GM19397 (cell line): ENCODE results near the gene SLC25A22.

Experiments used
- ATAC-seq: cut with Tn5 transposase; IDR thresholded peaks from one replicate; pipeline ENCODE4 v1.9.1; 2021; ENCODE audit warnings: mild to moderate bottlenecking, moderate library complexity; ENCODE audit not compliant: unreplicated experiment

Gene SLC25A22

GRCh38 chr11:823441-824291 lies 25.6 kb upstream of the SLC25A22 start:
- ATAC-seq: no peak

DNA sequence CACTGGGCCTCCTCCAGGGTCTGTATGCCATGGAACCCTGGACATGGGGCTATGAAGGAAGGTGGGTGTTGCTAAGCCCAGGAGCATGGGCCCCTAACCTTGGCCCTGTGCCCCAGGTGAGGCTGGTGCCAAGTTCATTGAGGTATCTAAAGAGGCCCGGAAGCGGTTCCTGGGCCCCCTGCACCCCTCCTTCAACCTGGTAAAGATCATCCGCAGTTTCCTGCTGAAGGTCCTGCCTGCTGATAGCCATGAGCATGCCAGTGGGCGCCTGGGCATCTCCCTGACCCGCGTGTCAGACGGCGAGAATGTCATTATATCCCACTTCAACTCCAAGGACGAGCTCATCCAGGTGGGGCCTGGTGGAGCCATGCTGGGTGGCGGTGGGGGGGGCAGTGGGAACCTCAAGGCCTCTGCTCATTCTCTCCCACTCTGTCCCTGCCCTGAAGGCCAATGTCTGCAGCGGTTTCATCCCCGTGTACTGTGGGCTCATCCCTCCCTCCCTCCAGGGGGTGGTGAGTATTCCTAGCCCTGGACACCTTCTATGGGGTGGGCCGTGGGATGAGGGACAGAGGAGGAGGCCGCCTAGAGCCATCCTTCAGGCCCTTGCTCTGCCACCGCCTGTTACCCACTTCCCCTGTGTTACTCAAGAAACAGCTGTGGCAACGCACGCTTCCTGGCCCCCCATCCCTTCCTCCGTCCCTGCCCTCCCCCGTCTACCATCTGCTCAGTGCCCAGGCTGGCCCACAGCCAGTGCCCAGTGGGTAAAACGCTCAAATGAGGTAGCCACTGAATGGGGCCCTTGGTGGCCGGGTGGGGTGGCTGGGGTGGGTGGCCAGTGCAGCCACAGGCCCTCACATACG lies 23.7 kb upstream of the SLC25A22 start:
- ATAC-seq: no peak

GRCh38 chr11:820655-821511 lies 22.8 kb upstream of the SLC25A22 start:
- no peak for ATAC-seq

DNA sequence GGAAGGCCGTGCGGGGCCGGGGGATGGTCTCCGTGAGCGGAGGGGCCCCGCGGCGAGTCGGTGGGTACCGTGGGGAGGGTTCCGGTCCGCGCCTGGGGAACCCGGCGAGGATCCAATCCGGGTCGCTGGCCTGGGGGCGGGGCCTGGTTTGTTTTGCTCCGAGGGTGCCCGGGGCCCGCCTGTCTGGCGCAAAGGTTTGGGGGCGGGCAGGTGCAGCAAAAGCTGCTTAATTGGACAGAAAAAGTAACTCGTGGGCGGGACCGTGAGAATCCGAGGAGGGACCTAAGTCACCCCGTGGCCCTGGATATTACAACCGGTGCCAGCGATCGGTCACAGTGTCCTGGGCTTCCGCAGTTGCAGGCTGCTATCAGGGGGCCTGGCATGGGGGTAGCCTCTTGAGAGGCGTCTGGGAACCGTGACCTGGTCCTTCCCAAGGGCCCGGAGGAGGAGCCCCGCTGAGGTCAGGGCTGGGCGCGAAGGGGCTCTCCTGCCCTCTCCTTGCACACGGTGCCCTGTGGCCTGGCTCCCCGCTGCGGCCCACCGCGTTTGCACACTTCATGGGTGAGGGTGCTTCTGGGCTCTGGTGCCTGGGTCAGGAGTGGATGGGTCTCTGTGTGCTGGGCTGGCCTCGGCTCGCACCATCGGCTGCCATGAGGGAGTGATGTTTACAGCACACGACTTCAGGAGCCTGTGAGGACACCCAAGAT lies 22.0 kb upstream of the SLC25A22 start:
- peak; percentile 63 for ATAC-seq

DNA sequence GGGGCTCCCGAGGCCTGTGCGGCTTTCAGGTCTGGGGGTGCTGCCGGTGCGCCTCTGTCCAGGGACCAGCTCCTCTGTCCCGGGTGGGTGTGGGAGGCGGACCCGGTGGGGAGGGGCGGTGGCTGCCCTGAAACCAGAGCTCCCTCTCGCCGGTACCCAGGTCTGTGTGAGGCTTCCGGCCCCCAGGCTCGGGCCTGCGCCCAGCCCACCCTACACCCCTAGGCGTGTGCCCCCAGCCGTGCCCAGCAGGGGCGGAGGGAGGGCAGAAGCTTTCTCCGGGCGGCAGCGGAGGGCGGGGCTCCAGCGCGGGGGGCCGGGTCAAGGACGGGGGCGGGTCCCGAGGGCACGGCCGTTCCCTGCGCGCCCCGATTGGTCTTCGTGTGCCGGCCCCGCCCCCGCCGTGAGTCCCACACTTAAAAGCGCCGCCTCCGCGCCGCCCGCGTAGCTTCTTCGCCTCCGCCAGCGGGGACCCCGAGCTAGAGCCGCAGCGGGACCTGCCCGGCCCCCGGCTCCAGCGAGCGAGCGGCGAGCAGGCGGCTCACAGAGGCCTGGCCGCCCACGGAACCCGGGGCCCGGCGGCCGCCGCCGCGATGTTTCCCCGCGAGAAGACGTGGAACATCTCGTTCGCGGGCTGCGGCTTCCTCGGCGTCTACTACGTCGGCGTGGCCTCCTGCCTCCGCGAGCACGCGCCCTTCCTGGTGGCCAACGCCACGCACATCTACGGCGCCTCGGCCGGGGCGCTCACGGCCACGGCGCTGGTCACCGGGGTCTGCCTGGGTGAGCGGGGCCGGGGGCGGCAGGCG lies 21.2 kb upstream of the SLC25A22 start:
- peak; percentile 71 for ATAC-seq

GRCh38 chr11:818396-819128 lies 20.5 kb upstream of the SLC25A22 start, which contains the start of gene PNPLA2:
TSS of gene PNPLA2 (plus strand) at chr11:818914. CDS start at chr11:819719, 805 bp downstream.
- no peak for ATAC-seq

- no peak for ATAC-seq
Observed at GRCh38 chr11:816433-816779, 18.3 kb upstream of the SLC25A22 start.

DNA sequence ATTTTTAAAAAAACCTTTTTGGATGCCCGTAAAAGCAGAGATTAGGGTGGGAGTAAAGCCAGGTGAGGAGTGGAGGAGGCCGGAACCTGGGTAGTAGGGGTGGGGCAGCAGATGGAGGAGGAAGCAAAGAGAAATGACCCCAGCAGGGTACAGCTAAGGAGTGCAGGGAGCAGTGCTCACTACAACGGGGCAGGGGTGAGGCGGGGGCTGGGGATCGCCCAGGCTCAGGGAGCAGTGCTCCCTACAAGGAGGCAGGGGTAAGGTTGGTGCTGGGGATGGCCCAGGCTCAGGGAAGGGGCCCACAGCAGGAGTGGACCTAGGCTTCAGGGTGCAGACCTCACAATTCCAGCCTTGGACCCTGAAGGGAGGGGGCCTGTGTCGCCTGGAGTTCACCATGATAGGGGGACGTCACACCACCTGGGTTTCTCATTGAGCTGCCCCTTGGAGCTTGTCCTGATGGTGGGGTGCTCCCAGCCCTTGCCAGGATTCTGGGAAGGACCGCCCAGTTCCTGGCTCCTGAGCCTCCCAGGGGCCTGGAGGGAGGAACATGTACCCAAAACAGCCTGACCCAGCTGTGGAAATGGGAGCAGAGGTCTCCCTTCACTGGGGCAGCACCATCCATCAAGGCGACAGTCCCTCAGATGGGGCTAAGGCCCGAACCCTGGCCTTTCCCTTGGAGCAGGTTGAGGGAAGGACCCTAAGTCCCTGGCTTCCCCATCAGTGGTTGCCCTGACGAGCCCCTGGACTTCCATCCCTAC lies 17.8 kb upstream of the SLC25A22 start:
- ATAC-seq: no peak

- ATAC-seq: no peak
Observed at GRCh38 chr11:813456-814096, 15.5 kb upstream of the SLC25A22 start.

GRCh38 chr11:813072-813455 lies 15.0 kb upstream of the SLC25A22 start:
- no peak for ATAC-seq

- no peak for ATAC-seq
Observed at GRCh38 chr11:812390-812789, 14.3 kb upstream of the SLC25A22 start.

DNA sequence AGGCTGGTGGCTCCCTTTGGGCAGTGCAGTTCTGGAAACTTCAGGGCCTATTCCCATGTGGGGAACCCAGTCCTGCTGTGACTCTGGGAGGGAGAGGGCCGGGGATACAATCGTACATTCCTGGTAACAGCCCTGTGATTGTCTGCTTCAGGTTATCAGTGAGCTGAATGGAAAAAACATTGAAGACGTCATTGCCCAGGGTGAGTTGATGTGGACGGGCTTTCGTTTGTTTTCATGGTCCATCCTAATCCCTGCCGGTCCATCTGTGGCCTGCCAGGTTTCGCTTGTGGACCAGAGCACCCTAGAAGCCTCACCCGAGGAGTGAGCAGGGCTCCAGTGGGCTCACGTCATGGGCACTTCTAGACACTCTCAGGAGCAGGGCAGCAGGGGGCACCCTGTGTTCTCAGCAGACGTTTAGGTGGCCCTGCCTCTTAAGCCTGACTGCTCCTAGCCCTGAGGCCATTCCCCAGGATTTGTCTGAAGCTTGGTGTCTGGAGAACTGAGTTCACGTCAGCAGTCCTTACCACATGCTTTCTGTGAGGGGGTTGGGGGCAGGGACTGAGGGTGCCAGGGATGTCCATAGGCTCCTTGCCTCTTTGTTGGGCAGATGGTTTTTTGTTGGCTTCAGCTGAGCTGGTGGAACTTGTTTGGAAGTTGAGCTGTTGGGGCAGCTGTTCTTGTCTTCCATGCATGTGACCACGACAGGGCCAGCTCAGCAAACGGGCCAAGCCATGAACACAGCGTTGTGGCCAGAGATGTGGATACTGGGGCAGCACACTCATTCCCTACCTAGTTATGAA lies 13.6 kb upstream of the SLC25A22 start:
- ATAC-seq: no peak

- no peak for ATAC-seq
Observed at GRCh38 chr11:810040-810567, 12.0 kb upstream of the SLC25A22 start.

DNA sequence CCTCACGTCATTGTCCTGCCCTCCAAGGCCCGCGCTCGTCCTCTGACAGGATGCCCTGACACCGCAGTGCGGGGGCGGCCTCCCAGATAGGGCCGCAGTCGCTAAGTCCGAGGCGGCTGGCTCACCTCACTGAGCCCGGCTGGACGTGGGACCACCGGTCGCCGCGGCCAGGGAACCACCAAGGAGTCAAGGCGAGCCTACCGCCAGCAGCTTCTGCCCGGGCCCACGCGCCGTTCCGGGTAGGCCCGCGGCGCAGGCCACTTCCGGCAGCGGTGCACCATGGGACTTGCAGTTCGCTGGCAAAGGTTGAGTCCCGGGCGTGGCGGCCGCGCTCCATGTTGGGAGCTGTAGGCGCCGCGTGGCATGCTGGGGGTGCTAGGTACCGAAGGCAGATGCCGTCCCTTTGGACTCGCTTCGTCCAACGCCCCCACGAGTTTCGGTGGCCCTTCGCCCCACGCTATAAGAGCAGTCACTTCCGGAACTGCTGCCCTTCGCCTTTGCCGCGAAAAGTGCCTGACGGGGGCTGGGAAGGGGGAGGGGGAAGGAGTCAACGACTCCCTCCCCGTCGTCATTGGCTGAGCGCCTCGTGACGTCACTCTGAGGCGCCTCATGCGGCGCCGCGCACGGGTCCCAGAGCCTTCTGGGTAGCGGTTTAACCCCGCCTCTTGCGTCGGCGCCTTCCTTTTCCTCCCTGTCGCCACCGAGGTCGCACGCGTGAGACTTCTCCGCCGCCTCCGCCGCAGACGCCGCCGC lies 11.4 kb upstream of the SLC25A22 start, which contains the start of gene RPLP2:
Gene RPLP2 (plus strand): TSS at position 681 of the 753 bp plus-strand sequence. CDS start 268 bp downstream, outside the sequence.
- peak; percentile 75 for ATAC-seq

GRCh38 chr11:808427-809286 lies 10.6 kb upstream of the SLC25A22 start:
- no peak for ATAC-seq
